ENCODE results near the gene COIL. TPM values are rescaled to one million over a fixed set of nuclear protein-coding genes. Genes with fewer than 3 reads are reported as not detected.

The COIL gene
- total and polyA plus RNA-seq, 9 of the 15 experiments (the other 6 are each of a cell fraction or from before 2014, with no cell fraction given) = 23.9 to 41.3 (median 28.7) TPM

- TF ChIP-seq REST (IDR thresholded peaks at IDR 0.05; ENCODE audit: borderline replicate concordance) (peak; percentile 31; the same call in 1 of the 2 replicates), REST (CRISPR knock-in tag; IDR thresholded peaks at IDR 0.05; ENCODE audit: low read depth) (no peak), GATA2 (CRISPR knock-in tag; IDR thresholded peaks at IDR 0.05) (peak; percentile 52; the same call in 1 of the 2 replicates), POLR3G (IDR thresholded peaks at IDR 0.05; ENCODE audit: extremely low read depth, insufficient read length, insufficient replicate concordance) (no peak), RCOR1 (IDR thresholded peaks at IDR 0.05; ENCODE audit: borderline replicate concordance in 1 of 2, low read depth in 2 of 2, low read length in 2 of 2) (0 out of 4 replicates have a peak, but pooled peaks of 1 of the 2 experiments have one; percentile 27), CTCF (IDR thresholded peaks at IDR 0.05 in 2 of 3, conservative IDR thresholded peaks at IDR 0.05 in 1 of 3; ENCODE audit: insufficient read depth in 2 of 3, low read depth in 1 of 3, low read length in 3 of 3) (peak in 2 of 3 experiments; percentile 27 to 42; a peak in 2 of 6 replicates), RAD21 (CRISPR knock-in tag; conservative IDR thresholded peaks at IDR 0.05 in 1 of 2, IDR thresholded peaks at IDR 0.05 in 1 of 2) (peak; percentile 21 to 47; a peak in 3 of 4 replicates)
Observed at GRCh38 chr17:57001541-57001940, 40.7 kb upstream of the COIL start (continued).
